ENCODE data around the gene A2M. TPM values are rescaled to one million over a fixed set of nuclear protein-coding genes. Genes with fewer than 3 reads are reported as not detected.

The A2M gene
- polyA plus RNA-seq, 3 donors from 2014 or later = 1.3 to 1.5 TPM; not detected in 1

- no peaks in the 10 kb centered on the region for H3K27me3 Mint-ChIP-seq (ENCODE audit: low read depth in 3 of 3)
- no peak overlapping the region for H3K27ac Mint-ChIP-seq
- H3K4me1 Mint-ChIP-seq = no peaks in the 10 kb centered on the region
- no peak for DNase-seq
- H3K9me3 Mint-ChIP-seq = no peaks in the 10 kb centered on the region
- H3K36me3 Mint-ChIP-seq = peaks cover 3 to 6% (median 5%) of the 10 kb centered on the region in 3 donors
- H3K4me3 Mint-ChIP-seq = no peak overlapping the region
These were observed 12.5 kb downstream of the A2M start for GRCh38 chr12:9103050-9103849.

- DNase-seq = no peak
- Mint-ChIP-seq H3K36me3 (peaks cover 0 to 5% (median 3%) of the 10 kb centered on the region in 3 donors), H3K4me3 (no peak overlapping the region), H3K27ac (no peak overlapping the region), H3K4me1 (no peaks in the 10 kb centered on the region), H3K27me3 (ENCODE audit: low read depth in 3 of 3) (no peaks in the 10 kb centered on the region), H3K9me3 (no peaks in the 10 kb centered on the region)
These were observed 14.6 kb downstream of the A2M start for GRCh38 chr12:9101018-9101687.

GRCh38 chr12:9099552-9100190, 16.0 kb downstream of the A2M start:
- no peak for DNase-seq
- H3K27ac Mint-ChIP-seq = no peak overlapping the region
- no peaks in the 10 kb centered on the region for H3K27me3 Mint-ChIP-seq (ENCODE audit: low read depth in 3 of 3)
- H3K36me3 Mint-ChIP-seq = peaks cover 0 to 5% (median 3%) of the 10 kb centered on the region in 3 donors
- no peaks in the 10 kb centered on the region for H3K9me3 Mint-ChIP-seq
- H3K4me1 Mint-ChIP-seq = no peaks in the 10 kb centered on the region
- no peak overlapping the region for H3K4me3 Mint-ChIP-seq

- H3K4me3 Mint-ChIP-seq = no peak overlapping the region
These were observed 17.2 kb downstream of the A2M start for GRCh38 chr12:9098463-9099026.

GRCh38 chr12:9098115-9098452, 17.6 kb downstream of the A2M start:
- Mint-ChIP-seq H3K4me3 (no peak overlapping the region), H3K4me1 (peaks cover 0 to 3% of the 10 kb centered on the region in 2 donors), H3K9me3 (no peaks in the 10 kb centered on the region), H3K27me3 (ENCODE audit: low read depth in 3 of 3) (no peaks in the 10 kb centered on the region), H3K36me3 (peaks cover 0 to 5% (median 3%) of the 10 kb centered on the region in 3 donors), H3K27ac (no peak overlapping the region)
- no peak for DNase-seq

More at GRCh38 chr12:9098463-9099026, 17.2 kb downstream of the A2M start:
- no peak for DNase-seq
- Mint-ChIP-seq H3K9me3 (no peaks in the 10 kb centered on the region), H3K27me3 (ENCODE audit: low read depth in 3 of 3) (no peaks in the 10 kb centered on the region), H3K36me3 (peaks cover 0 to 5% (median 3%) of the 10 kb centered on the region in 3 donors), H3K4me1 (peaks cover 0 to under 1% of the 10 kb centered on the region in 2 donors), H3K27ac (no peak overlapping the region)

- no peak for DNase-seq
- no peak overlapping the region for H3K4me3 Mint-ChIP-seq
- H3K27ac Mint-ChIP-seq = no peak overlapping the region
- no peaks in the 10 kb centered on the region for H3K9me3 Mint-ChIP-seq
- H3K27me3 Mint-ChIP-seq (ENCODE audit: low read depth in 3 of 3) = no peaks in the 10 kb centered on the region
- H3K4me1 Mint-ChIP-seq = peaks cover 0 to 3% of the 10 kb centered on the region in 2 donors
- peaks cover 0 to 5% (median 0%) of the 10 kb centered on the region in 3 donors for H3K36me3 Mint-ChIP-seq
These were observed 19.0 kb downstream of the A2M start for GRCh38 chr12:9096563-9097176.

- peaks cover 0 to 3% of the 10 kb centered on the region in 2 donors for H3K4me1 Mint-ChIP-seq
- H3K9me3 Mint-ChIP-seq = no peaks in the 10 kb centered on the region
- H3K27ac Mint-ChIP-seq = no peak overlapping the region
- no peaks in the 10 kb centered on the region for H3K27me3 Mint-ChIP-seq (ENCODE audit: low read depth in 3 of 3)
- H3K4me3 Mint-ChIP-seq = no peak overlapping the region
- DNase-seq = no peak
- peaks cover 0 to 5% (median 0%) of the 10 kb centered on the region in 3 donors for H3K36me3 Mint-ChIP-seq
These were observed 20.4 kb downstream of the A2M start for GRCh38 chr12:9095322-9095721.

- Mint-ChIP-seq H3K27ac (peak overlapping the region in 1 of 6 donors; percentile 60), H3K36me3 (peaks cover 0 to 5% (median 0%) of the 10 kb centered on the region in 3 donors), H3K27me3 (ENCODE audit: low read depth in 3 of 3) (no peaks in the 10 kb centered on the region), H3K9me3 (no peaks in the 10 kb centered on the region), H3K4me3 (no peak overlapping the region), H3K4me1 (peaks cover 0 to 3% of the 10 kb centered on the region in 2 donors)
- DNase-seq = no peak
These were observed 21.1 kb downstream of the A2M start for GRCh38 chr12:9094512-9095206.

GRCh38 chr12:9091891-9092598, 23.7 kb downstream of the A2M start:
- Mint-ChIP-seq H3K36me3 (no peaks in the 10 kb centered on the region), H3K4me3 (no peak overlapping the region), H3K9me3 (no peaks in the 10 kb centered on the region), H3K27ac (no peak overlapping the region), H3K4me1 (peaks cover 0 to 3% of the 10 kb centered on the region in 2 donors), H3K27me3 (ENCODE audit: low read depth in 3 of 3) (no peaks in the 10 kb centered on the region)
- no peak for DNase-seq

- H3K9me3 Mint-ChIP-seq = no peaks in the 10 kb centered on the region
- H3K27ac Mint-ChIP-seq = peak overlapping the region in 1 of 6 donors; percentile 22
- H3K27me3 Mint-ChIP-seq (ENCODE audit: low read depth in 3 of 3) = peaks cover 0 to 3% (median 0%) of the 10 kb centered on the region in 3 donors
- H3K4me1 Mint-ChIP-seq = peaks cover 0 to 3% of the 10 kb centered on the region in 2 donors
- no peak for DNase-seq
- no peaks in the 10 kb centered on the region for H3K36me3 Mint-ChIP-seq
- no peak overlapping the region for H3K4me3 Mint-ChIP-seq
These were observed 25.5 kb downstream of the A2M start for GRCh38 chr12:9090220-9090619.

GRCh38 chr12:9087087-9087835, 28.5 kb downstream of the A2M start:
- no peak overlapping the region for H3K4me3 Mint-ChIP-seq
- H3K27ac Mint-ChIP-seq = peak overlapping the region in 1 of 6 donors; percentile 58
- H3K9me3 Mint-ChIP-seq = peaks cover 4 to 17% (median 8%) of the 10 kb centered on the region in 6 donors
- H3K36me3 Mint-ChIP-seq = peaks cover 3 to 9% (median 7%) of the 10 kb centered on the region in 3 donors
- no peak for DNase-seq
- peaks cover 0 to 3% (median 2%) of the 10 kb centered on the region in 3 donors for H3K27me3 Mint-ChIP-seq (ENCODE audit: low read depth in 3 of 3)
- peaks cover 0 to 14% of the 10 kb centered on the region in 2 donors for H3K4me1 Mint-ChIP-seq

GRCh38 chr12:9086087-9086486, 29.6 kb downstream of the A2M start:
- DNase-seq = no peak
- peaks cover 11 to 12% (median 12%) of the 10 kb centered on the region in 3 donors for H3K36me3 Mint-ChIP-seq
- H3K27me3 Mint-ChIP-seq (ENCODE audit: low read depth in 3 of 3) = peaks cover 2 to 3% (median 3%) of the 10 kb centered on the region in 3 donors
- peak overlapping the region in 1 of 6 donors; percentile 2 for H3K27ac Mint-ChIP-seq
- peaks cover 5 to 17% (median 8%) of the 10 kb centered on the region in 6 donors for H3K9me3 Mint-ChIP-seq
- peaks cover 0 to 20% of the 10 kb centered on the region in 2 donors for H3K4me1 Mint-ChIP-seq
- H3K4me3 Mint-ChIP-seq = no peak overlapping the region

Data from immature natural killer cell (primary cell).